ENCODE results near the gene SNX8. TPM values are rescaled to one million over a fixed set of nuclear protein-coding genes. Genes with fewer than 3 reads are reported as not detected.

Gene SNX8
- total and polyA plus RNA-seq, 2 of the 4 experiments (the other 2 are of a cell fraction) = 7.7 to 55.9 TPM

DNA sequence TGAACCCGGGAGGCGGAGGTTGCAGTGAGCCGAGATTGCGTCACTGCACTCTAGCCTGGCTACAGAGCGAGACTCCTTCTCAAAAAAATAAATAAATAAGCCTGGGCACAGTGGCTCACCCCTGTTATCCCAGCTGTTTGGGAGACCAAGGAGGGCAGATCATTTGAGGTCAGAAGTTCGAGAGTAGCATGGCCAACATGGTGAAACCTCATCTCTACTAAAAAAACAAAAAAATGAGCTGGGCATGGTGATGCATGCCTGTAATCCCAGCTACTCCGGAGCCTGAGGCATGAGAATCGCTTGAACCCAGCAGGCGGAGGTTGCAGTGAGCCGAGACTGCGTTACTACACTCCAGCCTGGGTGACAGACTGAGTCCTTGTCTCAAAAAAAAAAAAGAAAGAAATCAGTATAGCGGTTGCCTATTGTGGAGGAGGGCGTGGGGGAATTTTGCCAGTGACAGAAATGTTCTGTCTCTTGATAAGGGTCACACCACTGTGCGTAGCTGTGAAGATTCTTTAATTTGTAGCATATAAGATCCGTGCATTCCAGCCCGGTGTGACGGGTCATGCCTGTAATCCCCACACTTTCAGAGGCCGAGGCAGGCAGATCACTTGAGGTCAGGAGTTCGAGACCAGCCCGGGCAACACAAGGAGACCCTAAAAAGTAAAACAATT lies 22.5 kb upstream of the SNX8 start:
- Histone ChIP-seq H3K9ac (ENCODE audit: low read depth, low read length) (no peak overlapping the region), H3K9me3 (ENCODE audit: control insufficient read depth, insufficient read depth, low read length) (no peaks in the 10 kb centered on the region), H3K4me3 (ENCODE audit: insufficient read depth, low read depth, low read length) (no peak overlapping the region), H4K20me1 (ENCODE audit: insufficient read depth, low read length) (no peaks in the 10 kb centered on the region), H4K8ac (ENCODE audit: low read depth in 2 of 2, low read length in 2 of 2) (no peak overlapping the region), H4K91ac (ENCODE audit: insufficient read depth, low read depth, low read length) (no peak overlapping the region), H3K23ac (ENCODE audit: low read depth, low read length) (no peak overlapping the region), H3K27me3 (ENCODE audit: control insufficient read depth, insufficient read depth, low read length) (no peaks in the 10 kb centered on the region), H3K79me1 (ENCODE audit: low read depth in 1 of 2, low read length in 2 of 2) (no peaks in the 10 kb centered on the region), H2AK9ac (replicated peaks; ENCODE audit: low read depth, low read length, poor library complexity) (no peak overlapping the region), H3K9me1 (ENCODE audit: insufficient read depth, low read length) (no peaks in the 10 kb centered on the region), H2AK5ac (ENCODE audit: low read depth, low read length) (no peak overlapping the region), H4K5ac (ENCODE audit: low read depth, low read length) (no peak overlapping the region), H2BK15ac (ENCODE audit: low read depth, low read length) (no peak overlapping the region), H2BK5ac (ENCODE audit: low read depth, low read length, poor library complexity, severe bottlenecking) (no peak overlapping the region), H3K4me1 (ENCODE audit: control insufficient read depth, insufficient read depth, low read length) (no peaks in the 10 kb centered on the region), H2BK120ac (ENCODE audit: low read depth, low read length) (no peak overlapping the region), H3K27ac (ENCODE audit: insufficient read depth, low read length) (no peak overlapping the region), H3K18ac (ENCODE audit: low read depth, low read length) (no peak overlapping the region), H2BK20ac (ENCODE audit: low read depth, low read length) (no peak overlapping the region), H3K36me3 (ENCODE audit: control insufficient read depth, insufficient read depth, low read length) (no peaks in the 10 kb centered on the region), H3K4ac (ENCODE audit: low read depth, low read length) (no peak overlapping the region), H3K4me2 (ENCODE audit: low read depth, low read length) (no peak overlapping the region), H3K56ac (ENCODE audit: extremely low read depth, insufficient read depth, low read length) (no peak overlapping the region), H2AFZ (replicated peaks; ENCODE audit: low read length, poor library complexity) (no peak overlapping the region), H3K14ac (replicated peaks; ENCODE audit: low read depth, low read length) (no peak overlapping the region)
- no peak for TF ChIP-seq SMC3 (IDR thresholded peaks at IDR 0.05; ENCODE audit: low read depth, low read length)
- TF ChIP-seq BHLHE40 (IDR thresholded peaks at IDR 0.05; ENCODE audit: low read depth, low read length) = no peak
- TF ChIP-seq NFE2L2 (IDR thresholded peaks at IDR 0.05; ENCODE audit: low read depth, low read length) = no peak
- no peak for TF ChIP-seq CEBPB (IDR thresholded peaks at IDR 0.05; ENCODE audit: low read depth, low read length)
- no peak for TF ChIP-seq MAFK (IDR thresholded peaks at IDR 0.05; ENCODE audit: low read depth, low read length)
- no peak for TF ChIP-seq RCOR1 (IDR thresholded peaks at IDR 0.05; ENCODE audit: insufficient replicate concordance, low read length)
- TF ChIP-seq, protein P1, sequence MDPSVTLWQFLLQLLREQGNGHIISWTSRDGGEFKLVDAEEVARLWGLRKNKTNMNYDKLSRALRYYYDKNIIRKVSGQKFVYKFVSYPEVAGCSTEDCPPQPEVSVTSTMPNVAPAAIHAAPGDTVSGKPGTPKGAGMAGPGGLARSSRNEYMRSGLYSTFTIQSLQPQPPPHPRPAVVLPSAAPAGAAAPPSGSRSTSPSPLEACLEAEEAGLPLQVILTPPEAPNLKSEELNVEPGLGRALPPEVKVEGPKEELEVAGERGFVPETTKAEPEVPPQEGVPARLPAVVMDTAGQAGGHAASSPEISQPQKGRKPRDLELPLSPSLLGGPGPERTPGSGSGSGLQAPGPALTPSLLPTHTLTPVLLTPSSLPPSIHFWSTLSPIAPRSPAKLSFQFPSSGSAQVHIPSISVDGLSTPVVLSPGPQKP (IDR thresholded peaks at IDR 0.05; ENCODE audit: borderline replicate concordance, low read depth, low read length) = no peak
- TF ChIP-seq, protein P2, sequence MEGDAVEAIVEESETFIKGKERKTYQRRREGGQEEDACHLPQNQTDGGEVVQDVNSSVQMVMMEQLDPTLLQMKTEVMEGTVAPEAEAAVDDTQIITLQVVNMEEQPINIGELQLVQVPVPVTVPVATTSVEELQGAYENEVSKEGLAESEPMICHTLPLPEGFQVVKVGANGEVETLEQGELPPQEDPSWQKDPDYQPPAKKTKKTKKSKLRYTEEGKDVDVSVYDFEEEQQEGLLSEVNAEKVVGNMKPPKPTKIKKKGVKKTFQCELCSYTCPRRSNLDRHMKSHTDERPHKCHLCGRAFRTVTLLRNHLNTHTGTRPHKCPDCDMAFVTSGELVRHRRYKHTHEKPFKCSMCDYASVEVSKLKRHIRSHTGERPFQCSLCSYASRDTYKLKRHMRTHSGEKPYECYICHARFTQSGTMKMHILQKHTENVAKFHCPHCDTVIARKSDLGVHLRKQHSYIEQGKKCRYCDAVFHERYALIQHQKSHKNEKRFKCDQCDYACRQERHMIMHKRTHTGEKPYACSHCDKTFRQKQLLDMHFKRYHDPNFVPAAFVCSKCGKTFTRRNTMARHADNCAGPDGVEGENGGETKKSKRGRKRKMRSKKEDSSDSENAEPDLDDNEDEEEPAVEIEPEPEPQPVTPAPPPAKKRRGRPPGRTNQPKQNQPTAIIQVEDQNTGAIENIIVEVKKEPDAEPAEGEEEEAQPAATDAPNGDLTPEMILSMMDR (conservative IDR thresholded peaks at IDR 0.05; ENCODE audit: low read depth, low read length) = no peak
- TF ChIP-seq, protein P3, sequence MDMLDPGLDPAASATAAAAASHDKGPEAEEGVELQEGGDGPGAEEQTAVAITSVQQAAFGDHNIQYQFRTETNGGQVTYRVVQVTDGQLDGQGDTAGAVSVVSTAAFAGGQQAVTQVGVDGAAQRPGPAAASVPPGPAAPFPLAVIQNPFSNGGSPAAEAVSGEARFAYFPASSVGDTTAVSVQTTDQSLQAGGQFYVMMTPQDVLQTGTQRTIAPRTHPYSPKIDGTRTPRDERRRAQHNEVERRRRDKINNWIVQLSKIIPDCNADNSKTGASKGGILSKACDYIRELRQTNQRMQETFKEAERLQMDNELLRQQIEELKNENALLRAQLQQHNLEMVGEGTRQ (IDR thresholded peaks at IDR 0.05; ENCODE audit: low read depth, low read length) = no peak
- TF ChIP-seq CHD1 (IDR thresholded peaks at IDR 0.05; ENCODE audit: low read depth, low read length) = no peak
- TF ChIP-seq FOS (IDR thresholded peaks at IDR 0.05; ENCODE audit: low read depth, low read length) = no peak
- TF ChIP-seq RFX5 (IDR thresholded peaks at IDR 0.05; ENCODE audit: low read depth, low read length) = no peak
- ChIA-PET CTCF (interaction anchor here (1.2 kb wide), 1 partner anchor 11 kb away, joined by 4 read pairs; no protein-coding TSS in a partner anchor), POLR2A (ENCODE audit: unreplicated experiment) (interaction anchor here (0.6 kb wide), 1 partner anchor 17 kb away, joined by 3 read pairs; no protein-coding TSS in a partner anchor)
- in situ Hi-C loops (cut with MboI; ENCODE audit: low sequenced_read_pairs) = no loop called here
- intact Hi-C loops (cut with micrococcal nuclease) = no loop called here
- ATAC-seq (ENCODE audit: low read depth) (no peak), DNase-seq (no peak)
- 76% methylated on average over 9 of the region's 20 CpGs; no CpG with 5 or more reads in 1 of the 2 experiments for WGBS, 2 experiments (ENCODE audit: extremely low coverage in 2 of 2, insufficient read length in 1 of 2)
- BruUV-seq (replicated peaks) = no TSS peak
- dilution Hi-C loops (cut with HindIII; ENCODE audit: low sequenced_read_pairs, unreplicated experiment) = no loop called here

Measured in IMR-90 (cell line).